NB4 (cell line): Measurements from ENCODE around the gene PTX3.

Source experiments
- POLR2A ChIP-seq: IDR thresholded peaks from 2 replicates; pipeline ENCODE4 v1.6.1; 2011; ENCODE audit warnings: mild to moderate bottlenecking; ENCODE audit not compliant: insufficient read length; ENCODE audit errors: extremely low read depth
- TF ChIP-seq, protein P1 (sequence below): IDR thresholded peaks from 2 replicates; pipeline ENCODE4 v1.6.1; 2011; ENCODE audit warnings: low read depth, low read length
- TF ChIP-seq, protein P2 (sequence below): IDR thresholded peaks from one replicate; pipeline ENCODE4 v1.5.1; 2012; ENCODE audit warnings: low read depth, low read length

DNA sequence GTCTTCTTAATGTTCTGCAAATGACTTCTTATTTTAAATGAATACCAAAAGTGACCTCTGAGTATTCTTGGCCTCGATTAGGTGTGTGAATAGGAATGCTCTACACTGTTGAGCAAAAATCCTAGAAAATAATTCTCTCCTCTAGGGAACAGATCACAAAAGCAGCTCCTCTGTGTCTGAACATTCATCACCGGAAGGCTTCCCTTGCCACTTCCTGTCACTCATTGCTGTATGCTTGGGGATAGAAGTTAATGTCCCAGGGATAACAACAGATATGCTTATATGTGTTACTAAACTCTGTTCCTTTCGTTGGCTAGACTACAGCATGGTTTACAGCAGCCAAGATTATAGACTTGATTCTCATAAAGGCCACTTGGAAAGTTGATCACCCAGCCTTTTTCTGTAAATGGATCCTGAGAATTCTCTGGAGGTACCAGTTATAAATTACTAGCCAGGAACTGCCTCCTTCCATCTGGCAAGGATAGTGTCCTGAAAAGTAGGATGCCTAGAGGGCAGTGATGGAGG lies 16.0 kb upstream of the PTX3 start:
- TF ChIP-seq, protein P1, sequence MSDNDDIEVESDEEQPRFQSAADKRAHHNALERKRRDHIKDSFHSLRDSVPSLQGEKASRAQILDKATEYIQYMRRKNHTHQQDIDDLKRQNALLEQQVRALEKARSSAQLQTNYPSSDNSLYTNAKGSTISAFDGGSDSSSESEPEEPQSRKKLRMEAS: no peak
- TF ChIP-seq, protein P2, sequence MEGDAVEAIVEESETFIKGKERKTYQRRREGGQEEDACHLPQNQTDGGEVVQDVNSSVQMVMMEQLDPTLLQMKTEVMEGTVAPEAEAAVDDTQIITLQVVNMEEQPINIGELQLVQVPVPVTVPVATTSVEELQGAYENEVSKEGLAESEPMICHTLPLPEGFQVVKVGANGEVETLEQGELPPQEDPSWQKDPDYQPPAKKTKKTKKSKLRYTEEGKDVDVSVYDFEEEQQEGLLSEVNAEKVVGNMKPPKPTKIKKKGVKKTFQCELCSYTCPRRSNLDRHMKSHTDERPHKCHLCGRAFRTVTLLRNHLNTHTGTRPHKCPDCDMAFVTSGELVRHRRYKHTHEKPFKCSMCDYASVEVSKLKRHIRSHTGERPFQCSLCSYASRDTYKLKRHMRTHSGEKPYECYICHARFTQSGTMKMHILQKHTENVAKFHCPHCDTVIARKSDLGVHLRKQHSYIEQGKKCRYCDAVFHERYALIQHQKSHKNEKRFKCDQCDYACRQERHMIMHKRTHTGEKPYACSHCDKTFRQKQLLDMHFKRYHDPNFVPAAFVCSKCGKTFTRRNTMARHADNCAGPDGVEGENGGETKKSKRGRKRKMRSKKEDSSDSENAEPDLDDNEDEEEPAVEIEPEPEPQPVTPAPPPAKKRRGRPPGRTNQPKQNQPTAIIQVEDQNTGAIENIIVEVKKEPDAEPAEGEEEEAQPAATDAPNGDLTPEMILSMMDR: no peak
- TF ChIP-seq POLR2A: no peak
